ENCODE measurements around the gene SLC7A10. TPM values are rescaled to one million over a fixed set of nuclear protein-coding genes. Genes with fewer than 3 reads are reported as not detected.

SLC7A10 gene
- total RNA-seq, 1 experiment from 2014 or later, result 2.9 TPM

GRCh38 chr19:33273881-33274662 is 48.4 kb upstream of the SLC7A10 start:
- Histone ChIP-seq H3K4me1 (ENCODE audit: insufficient read depth, low read length) (no peaks in the 10 kb centered on the region), H2BK12ac (ENCODE audit: insufficient read length, low read depth, low read length) (no peak overlapping the region), H2AFZ (ENCODE audit: low read length) (no peak overlapping the region), H3K4ac (ENCODE audit: low read depth, low read length) (no peak overlapping the region), H3K23me2 (ENCODE audit: insufficient read length, low read depth, low read length, poor library complexity, severe bottlenecking) (no peaks in the 10 kb centered on the region), H2BK120ac (ENCODE audit: low read depth, low read length, poor library complexity, severe bottlenecking) (no peak overlapping the region), H3K27me3 (ENCODE audit: insufficient read depth, low read length) (no peaks in the 10 kb centered on the region), H2AK5ac (ENCODE audit: insufficient read length, low read length) (no peak overlapping the region), H3K9ac (ENCODE audit: extremely low read depth, insufficient read length, low read length) (no peak overlapping the region), H3K18ac (ENCODE audit: insufficient read length, low read depth, low read length) (peak overlapping the region; percentile 9), H3K79me2 (ENCODE audit: insufficient read depth, low read length) (no peaks in the 10 kb centered on the region), H3K56ac (ENCODE audit: insufficient read length, low read depth, low read length) (no peak overlapping the region), H3K23ac (ENCODE audit: insufficient read length, low read depth, low read length) (no peak overlapping the region), H4K91ac (ENCODE audit: insufficient read length, low read depth, low read length) (no peak overlapping the region), H2BK20ac (ENCODE audit: low read depth, low read length, poor library complexity, severe bottlenecking) (no peak overlapping the region), H3K79me1 (ENCODE audit: insufficient read depth, low read depth, low read length, poor library complexity, severe bottlenecking) (no peaks in the 10 kb centered on the region), H3K14ac (ENCODE audit: insufficient read depth, low read length) (peak overlapping the region; percentile 9; the same call in 1 of the 2 replicates), H2BK15ac (ENCODE audit: low read depth, low read length) (no peak overlapping the region), H4K20me1 (ENCODE audit: control insufficient read depth, insufficient read depth, insufficient read length) (no peaks in the 10 kb centered on the region), H3K27ac (ENCODE audit: insufficient read length, low read depth, low read length) (no peak overlapping the region), H3K4me2 (ENCODE audit: insufficient read depth, insufficient read length, low read length) (no peak overlapping the region), H4K8ac (replicated peaks; ENCODE audit: insufficient read length, low read depth, low read length) (no peak overlapping the region), H3T11ph (ENCODE audit: low read length) (no peak overlapping the region), H2BK5ac (ENCODE audit: insufficient read length, low read length) (no peak overlapping the region), H3K9me3 (ENCODE audit: control insufficient read depth, low read depth, low read length) (no peaks in the 10 kb centered on the region), H4K5ac (ENCODE audit: insufficient read length, low read depth, low read length) (no peak overlapping the region)
- Mint-ChIP-seq H3K27ac (no peak overlapping the region; a peak in 1 of 7 replicates), H3K9me3 (no peaks in the 10 kb centered on the region; a peak in 1 of 5 replicates), H3K4me3 (peak overlapping the region in 1 of 2 experiments; percentile 16; a peak in 1 of 5 replicates), H3K36me3 (ENCODE audit: insufficient read depth in 1 of 3, low read depth in 3 of 3) (no peaks in the 10 kb centered on the region), H3K27me3 (ENCODE audit: low read depth) (peaks cover 1% of the 10 kb centered on the region; the same call in 1 of the 2 replicates), H3K4me1 (peaks cover 29 to 37% of the 10 kb centered on the region in 2 experiments)
- no CpG with 5 or more reads among the region's 16 CpGs for whole genome bisulfite sequencing (ENCODE audit: extremely low coverage, insufficient read length, low lambda C conversion rate)
- no peak for TF ChIP-seq CTCF (conservative IDR thresholded peaks at IDR 0.05)
- DNase-seq, result no peak
